PC-9 (cell line): ENCODE measurements around the gene MACROD2. TPM values are rescaled to one million over a fixed set of nuclear protein-coding genes. Genes with fewer than 3 reads are reported as not detected.

Experiments used
- BruUV-seq: library from RNA; stranded (reverse); fragments of 400-500 nt; replicated peaks from 2 replicates; lab custom pipeline; 2021; lab: Mats Ljungman, UMichigan
- CTCF ChIA-PET: fragments of 300-600 bp; sonication (Branson Sonifier 250); formaldehyde crosslinking; loops from one replicate; lab custom pipeline; 2022; ENCODE audit warnings: antibody characterized with exemption; lab: Charles Lee
- POLR2A ChIA-PET: fragments of 300-600 bp; sonication (Branson Sonifier 250); formaldehyde crosslinking; loops from one replicate; lab custom pipeline; 2022; ENCODE audit warnings: antibody characterized with exemption; ENCODE audit not compliant: unreplicated experiment; lab: Charles Lee
- DNase-seq, 2 experiments: peaks; one replicate each; pipeline versions ENCODE4 v3.0.0 to v3.0.0-alpha.2; 2015 to 2022; ENCODE audit warnings: mixed read lengths in 1 of 2
- H2AFZ ChIP-seq: fragments of 200-600 bp; sonication (generic); 2 replicates; pipeline ENCODE4 v1.8.1; 2017; ENCODE audit warnings: antibody characterized with exemption
- H3F3A ChIP-seq: fragments of 200-600 bp; sonication (generic); 2 replicates; pipeline ENCODE4 v1.8.1; 2017; ENCODE audit warnings: antibody characterized with exemption, mild to moderate bottlenecking, low read depth; ENCODE audit not compliant: insufficient read depth
- H3K27ac ChIP-seq: fragments of 200-600 bp; sonication (generic); 2 replicates; pipeline ENCODE4 v1.6.1; 2016; ENCODE audit warnings: mixed run types
- H3K27me3 ChIP-seq: fragments of 200-600 bp; sonication (generic); 2 replicates; pipeline ENCODE4 v1.6.1; 2016; ENCODE audit warnings: low read depth, mixed run types; ENCODE audit not compliant: insufficient read depth
- H3K36me3 ChIP-seq: fragments of 200-600 bp; sonication (generic); 2 replicates; pipeline ENCODE4 v1.6.1; 2016; ENCODE audit warnings: low read depth, mixed run types
- H3K4me1 ChIP-seq: fragments of 200-600 bp; sonication (generic); replicated peaks from 2 replicates; pipeline ENCODE4 v1.6.1; 2016; ENCODE audit warnings: mixed run types; ENCODE audit not compliant: insufficient read depth
- H3K4me2 ChIP-seq: fragments of 200-600 bp; sonication (generic); 2 replicates; pipeline ENCODE4 v1.6.1; 2017; ENCODE audit warnings: mixed run types
- H3K4me3 ChIP-seq: fragments of 200-600 bp; sonication (generic); 2 replicates; pipeline ENCODE4 v1.6.1; 2016; ENCODE audit warnings: mixed run types
- H3K79me2 ChIP-seq: fragments of 200-600 bp; sonication (generic); 2 replicates; pipeline ENCODE4 v1.6.1; 2017; ENCODE audit warnings: low read depth, mixed run types
- H3K9me2 ChIP-seq: fragments of 200-600 bp; sonication (generic); 2 replicates; pipeline ENCODE4 v1.8.1; 2017; ENCODE audit warnings: mild to moderate bottlenecking; ENCODE audit not compliant: insufficient read depth
- H3K9me3 ChIP-seq: fragments of 200-600 bp; sonication (generic); 2 replicates; pipeline ENCODE4 v1.8.1; 2016; ENCODE audit warnings: low read depth; ENCODE audit not compliant: insufficient read depth
- H4K20me1 ChIP-seq: fragments of 200-600 bp; sonication (generic); 2 replicates; pipeline ENCODE4 v1.8.1; 2017; ENCODE audit not compliant: insufficient read depth
- EZH2 ChIP-seq: fragments of 200-600 bp; sonication (generic); IDR thresholded peaks from 2 replicates; pipeline ENCODE4 v1.8.0; 2017; ENCODE audit warnings: antibody characterized with exemption, low read depth
- intact Hi-C: fragments of 100-400 bp; cut with micrococcal nuclease; formaldehyde crosslinking; loops from one replicate; pipeline ENCODE4 v1.10.0; 2022; ENCODE audit not compliant: unreplicated experiment
- total RNA-seq: library from RNA; stranded (reverse); gene quantifications from 2 replicates; pipeline ENCODE4 v1.2.3, GENCODE V29; 2021
- TF ChIP-seq, protein P1 (sequence below): fragments of 200-600 bp; sonication (generic); conservative IDR thresholded peaks from 2 replicates; pipeline ENCODE4 v1.6.1; 2017; ENCODE audit warnings: mixed run types, antibody characterized with exemption, mild to moderate bottlenecking, moderate library complexity

MACROD2 gene
- total RNA-seq, 1 experiment from 2014 or later = 11.4 TPM

DNA sequence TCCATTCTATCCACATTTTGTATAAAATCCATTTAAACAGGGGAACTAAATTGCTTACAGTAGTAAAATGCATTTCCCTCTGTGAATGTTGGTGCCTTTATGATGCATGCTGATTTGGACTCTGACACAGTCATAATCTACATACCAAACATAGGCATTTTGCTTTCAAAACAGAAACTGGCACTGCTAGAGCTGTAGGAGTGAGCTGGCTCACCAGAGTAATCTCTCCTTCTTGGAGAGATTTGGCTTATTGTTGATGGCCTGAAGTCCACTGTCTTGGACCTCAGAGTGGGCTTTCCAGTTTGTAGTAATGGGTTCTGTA is 705.3 kb downstream of the MACROD2 start:
- ChIA-PET CTCF (no interaction called here), POLR2A (interaction anchor here (0.7 kb wide), 1 partner anchor 210 kb away, joined by 11 read pairs; no protein-coding TSS in a partner anchor)
- intact Hi-C loops = no loop called here
- Histone ChIP-seq H2AFZ (no peak overlapping the region), H3K27ac (no peak overlapping the region), H3K4me3 (no peak overlapping the region), H3K36me3 (no peaks in the 10 kb centered on the region), H3K9me2 (no peaks in the 10 kb centered on the region), H3K79me2 (no peaks in the 10 kb centered on the region), H3K4me1 (no peaks in the 10 kb centered on the region), H3F3A (no peaks in the 10 kb centered on the region), H3K27me3 (no peaks in the 10 kb centered on the region), H4K20me1 (no peaks in the 10 kb centered on the region), H3K4me2 (no peak overlapping the region), H3K9me3 (no peaks in the 10 kb centered on the region)
- DNase-seq = no peak
- no peak for TF ChIP-seq EZH2
- TF ChIP-seq, protein P1, sequence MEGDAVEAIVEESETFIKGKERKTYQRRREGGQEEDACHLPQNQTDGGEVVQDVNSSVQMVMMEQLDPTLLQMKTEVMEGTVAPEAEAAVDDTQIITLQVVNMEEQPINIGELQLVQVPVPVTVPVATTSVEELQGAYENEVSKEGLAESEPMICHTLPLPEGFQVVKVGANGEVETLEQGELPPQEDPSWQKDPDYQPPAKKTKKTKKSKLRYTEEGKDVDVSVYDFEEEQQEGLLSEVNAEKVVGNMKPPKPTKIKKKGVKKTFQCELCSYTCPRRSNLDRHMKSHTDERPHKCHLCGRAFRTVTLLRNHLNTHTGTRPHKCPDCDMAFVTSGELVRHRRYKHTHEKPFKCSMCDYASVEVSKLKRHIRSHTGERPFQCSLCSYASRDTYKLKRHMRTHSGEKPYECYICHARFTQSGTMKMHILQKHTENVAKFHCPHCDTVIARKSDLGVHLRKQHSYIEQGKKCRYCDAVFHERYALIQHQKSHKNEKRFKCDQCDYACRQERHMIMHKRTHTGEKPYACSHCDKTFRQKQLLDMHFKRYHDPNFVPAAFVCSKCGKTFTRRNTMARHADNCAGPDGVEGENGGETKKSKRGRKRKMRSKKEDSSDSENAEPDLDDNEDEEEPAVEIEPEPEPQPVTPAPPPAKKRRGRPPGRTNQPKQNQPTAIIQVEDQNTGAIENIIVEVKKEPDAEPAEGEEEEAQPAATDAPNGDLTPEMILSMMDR = no peak
- BruUV-seq = no TSS peak

DNA sequence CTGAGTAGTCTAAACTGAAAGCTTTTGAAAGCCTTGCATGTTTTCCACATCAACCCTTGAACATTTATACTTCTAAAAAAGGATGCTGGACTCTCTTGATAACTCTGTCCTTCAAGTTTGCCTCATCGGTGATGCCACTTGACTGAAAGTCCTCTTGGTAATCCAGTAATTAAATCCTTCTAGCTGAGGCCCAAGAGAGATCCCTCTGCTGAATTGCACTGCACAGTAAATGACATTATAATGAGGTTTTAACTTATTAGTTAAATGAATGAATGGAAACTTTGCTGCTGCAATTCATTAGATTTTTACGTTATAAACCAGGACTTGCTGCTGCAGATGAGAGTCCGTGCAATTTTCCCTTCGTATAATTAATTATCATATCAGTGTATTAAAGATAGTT is 706.0 kb downstream of the MACROD2 start:
- no peaks in the 10 kb centered on the region for H3F3A ChIP-seq
- no peaks in the 10 kb centered on the region for H3K9me3 ChIP-seq
- CTCF ChIA-PET = no interaction called here
- H3K9me2 ChIP-seq = no peaks in the 10 kb centered on the region
- H3K27me3 ChIP-seq = no peaks in the 10 kb centered on the region
- POLR2A ChIA-PET = interaction anchor here (0.7 kb wide), 1 partner anchor 1619 kb away, joined by 3 read pairs; no protein-coding TSS in a partner anchor
- intact Hi-C loops = no loop called here
- no peaks in the 10 kb centered on the region for H3K36me3 ChIP-seq
- H3K4me1 ChIP-seq = no peaks in the 10 kb centered on the region
- H4K20me1 ChIP-seq = no peaks in the 10 kb centered on the region
- BruUV-seq = no TSS peak
- no peak for DNase-seq
- H2AFZ ChIP-seq = no peak overlapping the region
- no peak overlapping the region for H3K4me2 ChIP-seq
- H3K79me2 ChIP-seq = no peaks in the 10 kb centered on the region
- TF ChIP-seq, protein P1 = no peak
- no peak for TF ChIP-seq EZH2
- H3K27ac ChIP-seq = no peak overlapping the region
- H3K4me3 ChIP-seq = no peak overlapping the region

DNA sequence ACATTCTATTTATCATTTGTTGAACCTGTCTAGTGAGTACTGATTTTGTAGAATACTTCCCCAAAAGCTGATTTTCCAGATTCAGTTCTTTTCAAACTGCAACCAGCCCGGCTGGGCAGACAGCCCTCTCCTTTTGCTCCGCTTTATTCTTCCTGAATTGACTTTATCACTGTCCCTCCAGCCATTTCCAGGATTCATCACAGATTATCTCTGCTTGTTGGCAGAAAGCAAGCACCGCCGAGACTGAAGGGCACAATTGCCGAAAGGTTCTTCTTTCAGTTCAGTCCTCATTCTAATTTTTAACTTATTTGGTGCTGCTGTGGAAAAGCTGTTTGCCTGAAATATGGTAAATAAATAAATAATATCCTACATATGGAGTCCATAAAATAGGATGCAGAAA is 711.2 kb downstream of the MACROD2 start:
- ChIA-PET POLR2A (no interaction called here), CTCF (no interaction called here)
- BruUV-seq = no TSS peak
- no peaks in the 10 kb centered on the region for H3K36me3 ChIP-seq
- no peaks in the 10 kb centered on the region for H3K9me3 ChIP-seq
- H3K4me2 ChIP-seq = no peak overlapping the region
- H3K4me1 ChIP-seq = no peaks in the 10 kb centered on the region
- no peaks in the 10 kb centered on the region for H4K20me1 ChIP-seq
- H3K4me3 ChIP-seq = no peak overlapping the region
- TF ChIP-seq, protein P1 = no peak
- TF ChIP-seq EZH2 = no peak
- H3K79me2 ChIP-seq = no peaks in the 10 kb centered on the region
- no peak overlapping the region for H3K27ac ChIP-seq
- no peak for DNase-seq
- no peaks in the 10 kb centered on the region for H3K27me3 ChIP-seq
- no peak overlapping the region for H2AFZ ChIP-seq
- intact Hi-C loops = no loop called here
- H3K9me2 ChIP-seq = no peaks in the 10 kb centered on the region
- H3F3A ChIP-seq = no peaks in the 10 kb centered on the region
